A673 (cell line): Measurements from ENCODE around the gene KIF26B.

Experiments used
- EZH2 ChIP-seq: fragments of 200-600 bp; sonication (generic); IDR thresholded peaks from 2 replicates; pipeline ENCODE4 v1.6.1; 2017; ENCODE audit warnings: borderline replicate concordance, low read depth, mild to moderate bottlenecking, mixed read lengths, antibody characterized with exemption, low read length; ENCODE audit not compliant: poor library complexity, severe bottlenecking
- TF ChIP-seq, protein P1 (sequence below): fragments of 300-800, 200-600 bp; sonication (generic); conservative IDR thresholded peaks from 2 replicates; pipeline ENCODE4 v1.5.1; 2017; ENCODE audit warnings: low read depth, mild to moderate bottlenecking, antibody characterized with exemption, low read length, moderate library complexity, mixed read lengths

- TF ChIP-seq, protein P1, sequence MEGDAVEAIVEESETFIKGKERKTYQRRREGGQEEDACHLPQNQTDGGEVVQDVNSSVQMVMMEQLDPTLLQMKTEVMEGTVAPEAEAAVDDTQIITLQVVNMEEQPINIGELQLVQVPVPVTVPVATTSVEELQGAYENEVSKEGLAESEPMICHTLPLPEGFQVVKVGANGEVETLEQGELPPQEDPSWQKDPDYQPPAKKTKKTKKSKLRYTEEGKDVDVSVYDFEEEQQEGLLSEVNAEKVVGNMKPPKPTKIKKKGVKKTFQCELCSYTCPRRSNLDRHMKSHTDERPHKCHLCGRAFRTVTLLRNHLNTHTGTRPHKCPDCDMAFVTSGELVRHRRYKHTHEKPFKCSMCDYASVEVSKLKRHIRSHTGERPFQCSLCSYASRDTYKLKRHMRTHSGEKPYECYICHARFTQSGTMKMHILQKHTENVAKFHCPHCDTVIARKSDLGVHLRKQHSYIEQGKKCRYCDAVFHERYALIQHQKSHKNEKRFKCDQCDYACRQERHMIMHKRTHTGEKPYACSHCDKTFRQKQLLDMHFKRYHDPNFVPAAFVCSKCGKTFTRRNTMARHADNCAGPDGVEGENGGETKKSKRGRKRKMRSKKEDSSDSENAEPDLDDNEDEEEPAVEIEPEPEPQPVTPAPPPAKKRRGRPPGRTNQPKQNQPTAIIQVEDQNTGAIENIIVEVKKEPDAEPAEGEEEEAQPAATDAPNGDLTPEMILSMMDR = no peak
- TF ChIP-seq EZH2 = no peak
These were observed 187.0 kb downstream of the KIF26B start for GRCh38 chr1:245341743-245342142.
